Prostate gland (tissue), 2 donors: Measurements from ENCODE around the gene CST9L.

Source experiments
- CTCF ChIP-seq, 4 experiments: fragments of 200-600 bp in 2 of 4; fragments of 450-650 bp in 2 of 4; sonication (generic) in 2 of 4; IDR thresholded peaks; 1 replicate in 3 of 4; 2 replicates in 1 of 4; pipeline ENCODE4 v1.5.1; 2016 to 2019; ENCODE audit warnings: antibody characterized with exemption in 4 of 4, mild to moderate bottlenecking in 2 of 4, moderate library complexity in 2 of 4
- POLR2A ChIP-seq: fragments of 450-650 bp; IDR thresholded peaks from one replicate; pipeline ENCODE4 v1.6.1; 2016; ENCODE audit warnings: antibody characterized with exemption, mild to moderate bottlenecking
- POLR2AphosphoS5 ChIP-seq: sonication (generic); formaldehyde crosslinking; IDR thresholded peaks from one replicate; pipeline ENCODE4 v1.6.1; 2017; ENCODE audit warnings: antibody characterized with exemption

GRCh38 chr20:23605867-23606651 lies 37.8 kb upstream of the CST9L start, which contains the start of gene CST9:
- TF ChIP-seq CTCF (IDR thresholded peaks at IDR 0.05) (no peak), POLR2A (no peak), POLR2AphosphoS5 (no peak)
